ENCODE results near the gene LRMDA.

Gene LRMDA

GRCh38 chr10:75751232-75751631 lies 319.8 kb downstream of the LRMDA start:
- Histone ChIP-seq H3K36me3 (no peaks in the 10 kb centered on the region), H3K27ac (no peak overlapping the region), H3K27me3 (no peaks in the 10 kb centered on the region), H3K4me1 (peaks cover 0 to 20% (median 10%) of the 10 kb centered on the region in 4 donors), H3K4me3 (no peak overlapping the region), H3K9me3 (no peaks in the 10 kb centered on the region)
- no peak for DNase-seq
- intact Hi-C loops (cut with DNase I; ENCODE audit: low total_unique reads) = no loop called here
- no peak for TF ChIP-seq CTCF (IDR thresholded peaks at IDR 0.05)

- no peaks in the 10 kb centered on the region for H3K36me3 ChIP-seq
- TF ChIP-seq CTCF (IDR thresholded peaks at IDR 0.05) = no peak
- no peak for DNase-seq
- no peak overlapping the region for H3K27ac ChIP-seq
- intact Hi-C loops (cut with DNase I; ENCODE audit: low total_unique reads) = no loop called here
- H3K4me1 ChIP-seq = peaks cover 0 to 20% (median 10%) of the 10 kb centered on the region in 4 donors
- no peaks in the 10 kb centered on the region for H3K9me3 ChIP-seq
- no peaks in the 10 kb centered on the region for H3K27me3 ChIP-seq
- H3K4me3 ChIP-seq = no peak overlapping the region
These were observed 322.2 kb downstream of the LRMDA start for GRCh38 chr10:75753621-75754020.

GRCh38 chr10:75754096-75754831 lies 322.8 kb downstream of the LRMDA start:
- H3K4me3 ChIP-seq = no peak overlapping the region
- no peaks in the 10 kb centered on the region for H3K9me3 ChIP-seq
- H3K4me1 ChIP-seq = peaks cover 0 to 20% (median 10%) of the 10 kb centered on the region in 4 donors
- no peak overlapping the region for H3K27ac ChIP-seq
- intact Hi-C loops (cut with DNase I; ENCODE audit: low total_unique reads) = no loop called here
- no peaks in the 10 kb centered on the region for H3K36me3 ChIP-seq
- TF ChIP-seq CTCF (IDR thresholded peaks at IDR 0.05) = no peak
- no peaks in the 10 kb centered on the region for H3K27me3 ChIP-seq
- no peak for DNase-seq

- Histone ChIP-seq H3K9me3 (no peaks in the 10 kb centered on the region), H3K27me3 (no peaks in the 10 kb centered on the region), H3K27ac (no peak overlapping the region), H3K4me3 (no peak overlapping the region), H3K4me1 (peaks cover 0 to 20% (median 10%) of the 10 kb centered on the region in 4 donors), H3K36me3 (no peaks in the 10 kb centered on the region)
- intact Hi-C loops (cut with DNase I; ENCODE audit: low total_unique reads) = no loop called here
- no peak for TF ChIP-seq CTCF (IDR thresholded peaks at IDR 0.05)
- no peak for DNase-seq
These were observed 324.1 kb downstream of the LRMDA start for GRCh38 chr10:75755528-75755927.

- no peak overlapping the region for H3K27ac ChIP-seq
- TF ChIP-seq CTCF (IDR thresholded peaks at IDR 0.05) = no peak
- H3K4me1 ChIP-seq = no peaks in the 10 kb centered on the region
- DNase-seq = no peak
- H3K27me3 ChIP-seq = no peaks in the 10 kb centered on the region
- no peaks in the 10 kb centered on the region for H3K36me3 ChIP-seq
- H3K4me3 ChIP-seq = no peak overlapping the region
- intact Hi-C loops (cut with DNase I; ENCODE audit: low total_unique reads) = no loop called here
- no peaks in the 10 kb centered on the region for H3K9me3 ChIP-seq
These were observed 329.9 kb downstream of the LRMDA start for GRCh38 chr10:75761289-75761688.

Measured in tibial artery (tissue), 4 donors.